Mesodermal cell (in vitro differentiated cells): ENCODE data around the gene CYFIP1.

Source experiments
- H3K27ac ChIP-seq: 2 replicates; pipeline ENCODE4 v1.7.0; 2013; ENCODE audit warnings: mild to moderate bottlenecking, low read depth, low read length, moderate library complexity; ENCODE audit not compliant: severe bottlenecking
- H3K36me3 ChIP-seq: 2 replicates; pipeline ENCODE4 v1.7.1; 2013; ENCODE audit warnings: mild to moderate bottlenecking, low read length, moderate library complexity; ENCODE audit not compliant: control insufficient read depth, insufficient read depth
- H3K4me1 ChIP-seq: one replicate; pipeline ENCODE4 v1.7.1; 2013; ENCODE audit warnings: mild to moderate bottlenecking, low read length; ENCODE audit not compliant: insufficient read depth, control insufficient read depth, poor library complexity, severe bottlenecking
- H3K4me3 ChIP-seq: 2 replicates; pipeline ENCODE4 v1.7.0; 2013; ENCODE audit warnings: low read length, control low read depth, mild to moderate bottlenecking; ENCODE audit not compliant: insufficient read depth, poor library complexity, severe bottlenecking; ENCODE audit errors: extremely low read depth
- H3K9me3 ChIP-seq: 2 replicates; pipeline ENCODE4 v1.7.1; 2013; ENCODE audit warnings: mild to moderate bottlenecking, low read length, moderate library complexity; ENCODE audit not compliant: control insufficient read depth
- WGBS, 2 experiments: methylation state at CpG; one replicate each; pipeline ENCODE4 v1.1.5; 2013; ENCODE audit warnings: missing lambda C conversion rate in 2 of 2; ENCODE audit not compliant: insufficient coverage in 2 of 2; 5-methylcytosine and 5-hydroxymethylcytosine counted together

Gene CYFIP1

DNA sequence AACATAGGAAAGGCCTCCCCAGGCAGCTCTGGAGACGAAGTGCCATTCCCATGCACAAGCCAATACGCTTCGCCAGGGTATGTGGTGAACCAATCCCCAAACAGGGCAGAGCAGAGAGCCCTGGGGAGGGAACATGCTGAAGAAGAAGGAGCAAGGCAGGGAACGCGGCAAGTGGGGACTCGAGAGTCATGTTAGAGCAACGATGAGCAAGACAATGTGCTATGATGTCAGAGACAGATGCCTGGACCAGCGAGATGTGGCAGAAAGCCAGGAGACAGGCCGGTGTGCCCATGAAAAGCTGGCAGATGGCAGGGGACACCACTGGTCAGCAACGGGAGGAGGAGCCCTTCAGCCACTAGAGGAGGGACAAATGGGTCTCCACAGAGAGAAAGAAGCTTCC lies 102.1 kb downstream of the CYFIP1 start:
- Histone ChIP-seq H3K9me3 (no peaks in the 10 kb centered on the region), H3K4me3 (no peak overlapping the region), H3K4me1 (peaks cover 8% of the 10 kb centered on the region), H3K36me3 (peaks cover 91% of the 10 kb centered on the region), H3K27ac (no peak overlapping the region)
- 94 to 98% methylated on average over 9 to 10 of the region's 10 CpGs for WGBS, 2 experiments

DNA sequence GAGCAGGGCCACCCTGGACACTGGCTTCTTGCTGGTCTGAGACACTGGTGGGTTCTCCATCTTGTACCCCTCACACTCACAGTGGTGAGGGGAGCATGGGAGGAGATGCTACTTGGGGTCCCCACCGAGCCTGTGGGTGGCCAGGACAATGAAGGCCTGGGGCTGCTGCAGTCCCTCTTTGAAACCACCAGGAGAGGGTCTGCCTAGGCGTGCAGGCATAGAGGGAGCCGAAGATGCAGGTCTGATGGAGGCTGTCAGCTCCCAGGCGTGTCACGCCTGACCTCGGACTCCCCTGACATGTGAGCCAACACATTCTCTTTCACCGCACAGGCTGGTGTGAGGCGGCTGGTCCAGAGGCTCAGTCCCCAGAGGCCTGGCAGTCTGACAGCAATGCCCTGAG lies 102.6 kb downstream of the CYFIP1 start:
- WGBS, 2 experiments = 100% methylated on average over 6 to 8 of the region's 8 CpGs
- peaks cover 12% of the 10 kb centered on the region for H3K4me1 ChIP-seq
- no peaks in the 10 kb centered on the region for H3K9me3 ChIP-seq
- H3K36me3 ChIP-seq = peaks cover 89% of the 10 kb centered on the region
- no peak overlapping the region for H3K27ac ChIP-seq
- no peak overlapping the region for H3K4me3 ChIP-seq

- 92 to 100% methylated on average over 2 to 3 of the region's 5 CpGs for WGBS, 2 experiments
- H3K27ac ChIP-seq = no peak overlapping the region
- no peak overlapping the region for H3K4me3 ChIP-seq
- H3K9me3 ChIP-seq = no peaks in the 10 kb centered on the region
- H3K4me1 ChIP-seq = peaks cover 15% of the 10 kb centered on the region
- H3K36me3 ChIP-seq = peaks cover 89% of the 10 kb centered on the region
Measured at GRCh38 chr15:22877117-22877516, 103.1 kb downstream of the CYFIP1 start.

DNA sequence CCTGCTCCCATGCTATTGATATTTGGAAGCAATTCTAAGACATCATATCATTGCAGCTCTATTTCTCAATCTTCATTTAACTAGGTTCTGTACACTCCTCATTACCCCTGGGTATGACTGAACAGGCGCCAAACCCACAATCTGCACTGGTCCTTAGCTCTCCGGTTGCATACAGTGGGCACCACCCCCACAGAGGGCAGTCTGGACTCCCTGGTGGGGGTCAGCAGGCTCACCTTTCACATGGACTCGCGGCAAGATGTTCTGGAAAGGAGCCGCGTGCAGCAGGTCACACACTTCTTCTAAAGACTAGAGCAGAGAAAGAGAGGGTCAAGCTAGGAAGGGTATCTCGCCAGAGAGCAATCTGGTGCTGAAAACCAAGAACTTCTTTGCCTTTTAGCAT lies 105.2 kb downstream of the CYFIP1 start:
- no peak overlapping the region for H3K4me3 ChIP-seq
- peaks cover 15% of the 10 kb centered on the region for H3K4me1 ChIP-seq
- WGBS, 2 experiments = 87 to 100% methylated on average over 2 to 6 of the region's 7 CpGs
- no peaks in the 10 kb centered on the region for H3K9me3 ChIP-seq
- H3K27ac ChIP-seq = no peak overlapping the region
- H3K36me3 ChIP-seq = peaks cover 92% of the 10 kb centered on the region

DNA sequence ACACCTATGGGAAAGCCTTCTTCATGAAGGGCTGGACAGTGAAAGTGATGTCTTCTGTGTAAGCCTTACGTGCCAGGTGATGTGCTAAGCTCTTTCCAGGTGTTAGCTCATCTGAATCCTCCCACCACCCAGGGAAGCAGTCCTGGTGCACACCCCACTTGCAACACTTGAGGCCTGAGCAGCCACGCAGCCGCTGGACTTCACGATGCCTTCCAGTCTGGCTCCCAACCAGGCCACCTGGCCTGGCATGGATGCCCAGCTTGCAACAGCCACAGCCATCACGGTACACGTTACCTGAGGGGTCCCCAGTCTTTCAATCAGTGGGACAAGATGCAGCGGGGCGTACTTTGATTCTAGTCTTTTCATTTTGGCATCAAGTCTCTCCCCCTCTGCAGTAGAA lies 105.9 kb downstream of the CYFIP1 start:
- H3K27ac ChIP-seq = no peak overlapping the region
- 97 to 98% methylated on average over 4 to 7 of the region's 8 CpGs for WGBS, 2 experiments
- H3K36me3 ChIP-seq = peaks cover 94% of the 10 kb centered on the region
- H3K4me3 ChIP-seq = no peak overlapping the region
- H3K9me3 ChIP-seq = no peaks in the 10 kb centered on the region
- peaks cover 15% of the 10 kb centered on the region for H3K4me1 ChIP-seq

- no peak overlapping the region for H3K4me3 ChIP-seq
- no peak overlapping the region for H3K27ac ChIP-seq
- WGBS, 2 experiments = 93 to 99% methylated on average over 6 to 8 of the region's 9 CpGs
- peaks cover 94% of the 10 kb centered on the region for H3K36me3 ChIP-seq
- H3K4me1 ChIP-seq = peaks cover 15% of the 10 kb centered on the region
- H3K9me3 ChIP-seq = no peaks in the 10 kb centered on the region
Measured at GRCh38 chr15:22873841-22874240, 106.3 kb downstream of the CYFIP1 start.

DNA sequence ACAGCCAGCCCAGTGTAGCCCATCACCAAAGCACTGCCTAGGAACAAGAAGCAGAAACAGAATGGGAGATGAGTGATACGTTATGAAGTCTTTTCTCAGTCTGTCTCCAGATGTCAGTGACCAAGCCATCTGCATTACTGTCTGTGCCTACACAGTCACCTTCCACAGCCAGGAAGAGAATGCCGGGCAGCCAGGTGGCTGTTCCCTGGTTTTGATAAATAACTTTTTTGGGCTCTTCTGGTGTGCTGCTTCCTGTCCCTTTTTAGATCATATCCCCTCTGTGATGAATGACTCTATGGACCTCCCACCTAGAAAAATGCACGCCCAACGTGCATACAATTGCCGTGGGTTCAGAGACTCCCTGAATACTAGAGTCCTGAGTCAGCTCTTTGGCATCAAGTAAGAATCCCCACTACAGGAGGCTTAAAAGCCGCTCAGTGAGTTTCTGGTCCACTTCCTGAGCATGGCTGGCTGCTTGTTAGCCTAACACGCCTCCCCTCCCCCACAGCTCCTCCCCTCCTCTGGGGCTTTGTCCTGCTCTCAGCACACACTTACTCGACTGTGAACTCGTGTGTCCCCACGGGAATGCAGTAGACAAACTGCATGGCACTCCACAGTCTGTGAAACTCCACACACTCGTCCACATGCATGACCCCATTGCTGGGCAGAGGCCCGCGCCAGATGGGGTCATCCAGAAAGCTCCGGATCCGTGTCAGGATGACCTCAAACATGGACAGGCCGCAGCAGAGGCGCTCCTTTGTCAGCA lies 107.0 kb downstream of the CYFIP1 start:
- peaks cover 94% of the 10 kb centered on the region for H3K36me3 ChIP-seq
- H3K27ac ChIP-seq = peak overlapping the region; percentile 67
- H3K9me3 ChIP-seq = no peaks in the 10 kb centered on the region
- 68 to 74% methylated on average over 14 to 15 of the region's 17 CpGs for WGBS, 2 experiments
- peaks cover 15% of the 10 kb centered on the region for H3K4me1 ChIP-seq
- H3K4me3 ChIP-seq = no peak overlapping the region

DNA sequence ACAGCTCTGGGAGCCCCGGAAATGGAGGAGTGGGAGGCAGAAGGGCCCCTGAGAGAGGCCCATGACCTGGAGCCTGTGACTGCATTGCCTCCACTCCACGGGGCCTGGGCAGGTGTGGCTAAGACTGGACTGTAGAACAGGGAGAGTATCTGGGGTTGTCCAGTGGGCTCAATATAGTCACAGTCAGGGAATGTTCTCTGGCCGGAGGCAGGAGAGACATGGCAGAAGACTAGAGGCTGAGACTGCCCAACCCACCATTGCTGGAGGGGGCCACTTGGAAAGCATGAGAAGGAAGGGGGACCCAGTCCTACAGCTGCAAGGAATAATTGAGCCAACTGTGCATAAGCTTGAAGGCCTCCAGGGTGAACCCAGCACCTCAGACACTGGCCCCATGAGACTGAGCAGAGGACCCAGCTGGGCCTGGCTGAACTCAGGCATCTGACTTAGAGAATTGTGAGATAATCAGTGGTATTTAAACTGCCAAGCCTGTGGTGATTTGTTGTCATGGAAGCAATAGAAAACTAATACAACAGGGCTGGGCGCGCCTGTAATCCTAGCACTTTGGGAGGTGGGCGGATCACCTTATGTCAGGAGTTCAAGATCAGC lies 108.6 kb downstream of the CYFIP1 start:
- no peak overlapping the region for H3K27ac ChIP-seq
- peaks cover 15% of the 10 kb centered on the region for H3K4me1 ChIP-seq
- no peak overlapping the region for H3K4me3 ChIP-seq
- no peaks in the 10 kb centered on the region for H3K9me3 ChIP-seq
- WGBS, 2 experiments = 87 to 99% methylated on average over 5 of the region's 6 CpGs
- H3K36me3 ChIP-seq = peaks cover 93% of the 10 kb centered on the region

DNA sequence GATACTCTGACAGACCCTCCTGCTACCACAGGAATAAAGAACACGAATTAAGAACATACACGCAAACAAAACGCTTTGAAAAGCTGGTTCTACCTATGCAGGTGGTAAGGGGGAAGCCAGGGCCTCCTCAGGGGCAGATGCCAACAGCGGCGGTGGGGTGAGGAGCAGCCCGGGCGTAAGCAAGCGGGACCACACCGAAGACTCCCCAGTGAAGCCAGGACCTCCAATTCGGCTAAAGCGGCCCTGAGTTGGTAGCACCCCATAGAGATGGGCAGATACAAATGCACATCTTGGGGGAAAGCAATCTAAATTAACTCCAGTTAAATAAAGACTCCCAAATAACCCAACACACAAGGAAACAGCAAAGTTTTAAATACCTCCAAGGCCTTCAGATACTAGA lies 109.3 kb downstream of the CYFIP1 start:
- Histone ChIP-seq H3K9me3 (no peaks in the 10 kb centered on the region), H3K27ac (no peak overlapping the region), H3K4me3 (no peak overlapping the region), H3K4me1 (peaks cover 15% of the 10 kb centered on the region), H3K36me3 (peaks cover 93% of the 10 kb centered on the region)
- WGBS, 2 experiments = 87 to 90% methylated on average over 8 to 9 of the region's 11 CpGs

- no peak overlapping the region for H3K27ac ChIP-seq
- H3K4me3 ChIP-seq = no peak overlapping the region
- H3K9me3 ChIP-seq = no peaks in the 10 kb centered on the region
- peaks cover 92% of the 10 kb centered on the region for H3K36me3 ChIP-seq
- 96 to 98% methylated on average over 7 to 10 of the region's 12 CpGs for WGBS, 2 experiments
- H3K4me1 ChIP-seq = peaks cover 15% of the 10 kb centered on the region
Measured at GRCh38 chr15:22869856-22870255, 110.3 kb downstream of the CYFIP1 start.

DNA sequence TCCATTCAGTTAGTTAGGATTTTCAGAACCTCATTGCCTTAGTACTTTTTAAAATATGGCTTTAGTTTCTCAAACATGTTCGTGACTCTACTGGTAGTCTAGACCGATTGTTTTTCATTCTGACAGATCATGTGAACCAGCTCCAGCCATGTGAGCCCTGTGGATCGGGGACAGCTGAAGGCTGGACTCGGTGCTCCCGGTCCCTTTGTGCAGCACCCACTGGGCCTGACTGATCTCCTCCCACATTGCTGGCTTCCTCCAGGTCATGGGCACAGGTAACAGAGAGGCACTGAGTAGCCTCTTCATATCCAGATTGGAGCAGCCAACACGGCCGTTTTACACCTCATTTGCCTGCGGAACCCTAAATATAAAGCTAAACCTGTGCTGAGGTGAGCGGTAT lies 111.2 kb downstream of the CYFIP1 start:
- no peak overlapping the region for H3K4me3 ChIP-seq
- no peak overlapping the region for H3K27ac ChIP-seq
- 91% methylated on average over 5 to 7 of the region's 9 CpGs for WGBS, 2 experiments
- H3K9me3 ChIP-seq = no peaks in the 10 kb centered on the region
- peaks cover 92% of the 10 kb centered on the region for H3K36me3 ChIP-seq
- peaks cover 14% of the 10 kb centered on the region for H3K4me1 ChIP-seq
